ENCODE data around the gene PLD2.
"Not testable (repeated sequence)": the region's sequence is repeated elsewhere in the genome, so short reads cannot be mapped to it uniquely, and the experiment has no call there.

Gene PLD2

GRCh38 chr17:4858882-4859260 lies 51.9 kb downstream of the PLD2 start:
- Histone ChIP-seq H3K27me3 (ENCODE audit: control insufficient read depth, insufficient read depth, low read length) (no peaks in the 10 kb centered on the region), H3K9ac (ENCODE audit: low read depth, low read length) (no peak overlapping the region), H3K36me3 (ENCODE audit: control insufficient read depth, insufficient read depth, low read length) (peaks cover 5% of the 10 kb centered on the region; the same call in 1 of the 2 replicates), H3K9me3 (ENCODE audit: control insufficient read depth, insufficient read depth, low read length) (no peaks in the 10 kb centered on the region), H3K4me1 (ENCODE audit: control insufficient read depth, insufficient read depth, low read length) (peaks cover 43% of the 10 kb centered on the region), H3K27ac (ENCODE audit: low read depth, low read length) (peak overlapping the region; percentile 84), H3K4me3 (ENCODE audit: low read depth, low read length) (0 out of 2 replicates have a peak overlapping the region, but pooled peaks have one; percentile 14)

GRCh38 chr17:4859816-4860625 lies 53.1 kb downstream of the PLD2 start:
- 0 out of 2 replicates have a peak overlapping the region, but pooled peaks have one; percentile 22 for H3K4me3 ChIP-seq (ENCODE audit: low read depth, low read length)
- peak overlapping the region; percentile 19 for H3K27ac ChIP-seq (ENCODE audit: low read depth, low read length)
- no peaks in the 10 kb centered on the region for H3K9me3 ChIP-seq (ENCODE audit: control insufficient read depth, insufficient read depth, low read length)
- H3K9ac ChIP-seq (ENCODE audit: low read depth, low read length), result no peak overlapping the region
- no peaks in the 10 kb centered on the region for H3K27me3 ChIP-seq (ENCODE audit: control insufficient read depth, insufficient read depth, low read length)
- peaks cover 36% of the 10 kb centered on the region for H3K4me1 ChIP-seq (ENCODE audit: control insufficient read depth, insufficient read depth, low read length)
- H3K36me3 ChIP-seq (ENCODE audit: control insufficient read depth, insufficient read depth, low read length), result peaks cover 5% of the 10 kb centered on the region; the same call in 1 of the 2 replicates

- Histone ChIP-seq H3K9ac (ENCODE audit: low read depth, low read length) (no peak overlapping the region), H3K9me3 (ENCODE audit: control insufficient read depth, insufficient read depth, low read length) (no peaks in the 10 kb centered on the region), H3K27ac (ENCODE audit: low read depth, low read length) (peak overlapping the region; percentile 19), H3K27me3 (ENCODE audit: control insufficient read depth, insufficient read depth, low read length) (no peaks in the 10 kb centered on the region), H3K4me3 (ENCODE audit: low read depth, low read length) (no peak overlapping the region), H3K36me3 (ENCODE audit: control insufficient read depth, insufficient read depth, low read length) (peaks cover 5% of the 10 kb centered on the region; the same call in 1 of the 2 replicates), H3K4me1 (ENCODE audit: control insufficient read depth, insufficient read depth, low read length) (peaks cover 36% of the 10 kb centered on the region)
These were observed 53.7 kb downstream of the PLD2 start for GRCh38 chr17:4860651-4861050.

GRCh38 chr17:4861052-4861451 lies 54.1 kb downstream of the PLD2 start:
- Histone ChIP-seq H3K4me3 (ENCODE audit: low read depth, low read length) (no peak overlapping the region), H3K9ac (ENCODE audit: low read depth, low read length) (no peak overlapping the region), H3K9me3 (ENCODE audit: control insufficient read depth, insufficient read depth, low read length) (no peaks in the 10 kb centered on the region), H3K27me3 (ENCODE audit: control insufficient read depth, insufficient read depth, low read length) (no peaks in the 10 kb centered on the region), H3K4me1 (ENCODE audit: control insufficient read depth, insufficient read depth, low read length) (peaks cover 36% of the 10 kb centered on the region), H3K36me3 (ENCODE audit: control insufficient read depth, insufficient read depth, low read length) (peaks cover 5% of the 10 kb centered on the region; the same call in 1 of the 2 replicates), H3K27ac (ENCODE audit: low read depth, low read length) (no peak overlapping the region)

GRCh38 chr17:4862720-4863119 lies 55.8 kb downstream of the PLD2 start:
- no peak overlapping the region for H3K4me3 ChIP-seq (ENCODE audit: low read depth, low read length)
- H3K27me3 ChIP-seq (ENCODE audit: control insufficient read depth, insufficient read depth, low read length), result no peaks in the 10 kb centered on the region
- no peak overlapping the region for H3K9ac ChIP-seq (ENCODE audit: low read depth, low read length)
- peaks cover 5% of the 10 kb centered on the region; the same call in 1 of the 2 replicates for H3K36me3 ChIP-seq (ENCODE audit: control insufficient read depth, insufficient read depth, low read length)
- peaks cover 28% of the 10 kb centered on the region for H3K4me1 ChIP-seq (ENCODE audit: control insufficient read depth, insufficient read depth, low read length)
- no peak overlapping the region for H3K27ac ChIP-seq (ENCODE audit: low read depth, low read length)
- no peaks in the 10 kb centered on the region for H3K9me3 ChIP-seq (ENCODE audit: control insufficient read depth, insufficient read depth, low read length)

- Histone ChIP-seq H3K27ac (ENCODE audit: low read depth, low read length) (no peak overlapping the region), H3K9ac (ENCODE audit: low read depth, low read length) (no peak overlapping the region), H3K9me3 (ENCODE audit: control insufficient read depth, insufficient read depth, low read length) (no peaks in the 10 kb centered on the region), H3K27me3 (ENCODE audit: control insufficient read depth, insufficient read depth, low read length) (no peaks in the 10 kb centered on the region), H3K4me3 (ENCODE audit: low read depth, low read length) (no peak overlapping the region), H3K4me1 (ENCODE audit: control insufficient read depth, insufficient read depth, low read length) (peaks cover 22% of the 10 kb centered on the region), H3K36me3 (ENCODE audit: control insufficient read depth, insufficient read depth, low read length) (peaks cover 5% of the 10 kb centered on the region; the same call in 1 of the 2 replicates)
These were observed 56.4 kb downstream of the PLD2 start for GRCh38 chr17:4863321-4863720.

GRCh38 chr17:4867535-4867934 lies 60.6 kb downstream of the PLD2 start:
- not testable (repeated sequence) for H3K27ac ChIP-seq (ENCODE audit: low read depth, low read length); H3K36me3 ChIP-seq (ENCODE audit: control insufficient read depth, insufficient read depth, low read length); H3K9ac ChIP-seq (ENCODE audit: low read depth, low read length); H3K9me3 ChIP-seq (ENCODE audit: control insufficient read depth, insufficient read depth, low read length); H3K4me1 ChIP-seq (ENCODE audit: control insufficient read depth, insufficient read depth, low read length); H3K4me3 ChIP-seq (ENCODE audit: low read depth, low read length); H3K27me3 ChIP-seq (ENCODE audit: control insufficient read depth, insufficient read depth, low read length)

GRCh38 chr17:4869058-4869998 lies 62.4 kb downstream of the PLD2 start:
- not testable (repeated sequence) for H3K9ac ChIP-seq (ENCODE audit: low read depth, low read length); H3K9me3 ChIP-seq (ENCODE audit: control insufficient read depth, insufficient read depth, low read length); H3K36me3 ChIP-seq (ENCODE audit: control insufficient read depth, insufficient read depth, low read length); H3K27ac ChIP-seq (ENCODE audit: low read depth, low read length); H3K4me3 ChIP-seq (ENCODE audit: low read depth, low read length); H3K27me3 ChIP-seq (ENCODE audit: control insufficient read depth, insufficient read depth, low read length); H3K4me1 ChIP-seq (ENCODE audit: control insufficient read depth, insufficient read depth, low read length)

GRCh38 chr17:4870855-4871254 lies 63.9 kb downstream of the PLD2 start:
- Histone ChIP-seq H3K27me3 (ENCODE audit: control insufficient read depth, insufficient read depth, low read length) (no peaks in the 10 kb centered on the region), H3K9me3 (ENCODE audit: control insufficient read depth, insufficient read depth, low read length) (no peaks in the 10 kb centered on the region), H3K36me3 (ENCODE audit: control insufficient read depth, insufficient read depth, low read length) (no peaks in the 10 kb centered on the region), H3K27ac (ENCODE audit: low read depth, low read length) (no peak overlapping the region), H3K4me3 (ENCODE audit: low read depth, low read length) (no peak overlapping the region), H3K4me1 (ENCODE audit: control insufficient read depth, insufficient read depth, low read length) (peaks cover 6% of the 10 kb centered on the region), H3K9ac (ENCODE audit: low read depth, low read length) (no peak overlapping the region)

GRCh38 chr17:4872786-4873185 lies 65.8 kb downstream of the PLD2 start:
- peak overlapping the region; percentile 29 for H3K27ac ChIP-seq (ENCODE audit: low read depth, low read length)
- H3K36me3 ChIP-seq (ENCODE audit: control insufficient read depth, insufficient read depth, low read length), result no peaks in the 10 kb centered on the region
- no peak overlapping the region for H3K9ac ChIP-seq (ENCODE audit: low read depth, low read length)
- no peaks in the 10 kb centered on the region for H3K27me3 ChIP-seq (ENCODE audit: control insufficient read depth, insufficient read depth, low read length)
- H3K4me1 ChIP-seq (ENCODE audit: control insufficient read depth, insufficient read depth, low read length), result peaks cover 6% of the 10 kb centered on the region
- H3K4me3 ChIP-seq (ENCODE audit: low read depth, low read length), result no peak overlapping the region
- no peaks in the 10 kb centered on the region for H3K9me3 ChIP-seq (ENCODE audit: control insufficient read depth, insufficient read depth, low read length)

Measured in HUES48 (cell line).